Coronary artery (tissue), 2 donors: ENCODE measurements around the gene FAM222A.

Experiments used
- DNase-seq: peaks from one replicate; pipeline ENCODE4 v3.0.0-alpha.2; 2017; ENCODE audit warnings: low spot score
- H3K27ac ChIP-seq, 2 donors: fragments of 200-600 bp; sonication (generic); one replicate each; pipeline ENCODE4 v1.5.1; 2016 to 2019
- H3K4me3 ChIP-seq: fragments of 200-600 bp; sonication (generic); 2 replicates; pipeline ENCODE4 v1.5.1; 2016; ENCODE audit warnings: mild to moderate bottlenecking, moderate library complexity
- TF ChIP-seq, protein P1 (sequence below): fragments of 200-600 bp; sonication (generic); IDR thresholded peaks from one replicate; pipeline ENCODE4 v1.5.1; 2019; ENCODE audit warnings: antibody characterized with exemption

Gene FAM222A

DNA sequence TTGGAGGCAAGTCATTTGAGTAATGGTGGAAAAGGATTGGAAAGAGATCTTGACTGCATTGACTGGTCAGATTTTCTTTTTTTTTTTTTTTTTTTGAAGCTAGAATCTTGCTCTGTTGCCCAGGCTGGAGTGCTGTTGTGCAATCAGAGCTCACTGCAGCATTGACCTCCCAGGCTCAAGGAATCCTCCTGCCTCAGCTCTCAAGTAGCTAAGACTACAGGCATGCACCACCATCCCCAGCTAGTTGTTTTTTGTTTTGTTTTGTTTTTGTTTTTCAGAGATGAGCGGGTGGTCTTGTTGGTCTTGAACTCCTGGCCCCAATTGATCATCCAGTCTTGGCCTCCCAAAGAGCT lies 30.9 kb upstream of the FAM222A start:
- H3K4me3 ChIP-seq: no peak overlapping the region
- H3K27ac ChIP-seq: no peak overlapping the region
- TF ChIP-seq, protein P1, sequence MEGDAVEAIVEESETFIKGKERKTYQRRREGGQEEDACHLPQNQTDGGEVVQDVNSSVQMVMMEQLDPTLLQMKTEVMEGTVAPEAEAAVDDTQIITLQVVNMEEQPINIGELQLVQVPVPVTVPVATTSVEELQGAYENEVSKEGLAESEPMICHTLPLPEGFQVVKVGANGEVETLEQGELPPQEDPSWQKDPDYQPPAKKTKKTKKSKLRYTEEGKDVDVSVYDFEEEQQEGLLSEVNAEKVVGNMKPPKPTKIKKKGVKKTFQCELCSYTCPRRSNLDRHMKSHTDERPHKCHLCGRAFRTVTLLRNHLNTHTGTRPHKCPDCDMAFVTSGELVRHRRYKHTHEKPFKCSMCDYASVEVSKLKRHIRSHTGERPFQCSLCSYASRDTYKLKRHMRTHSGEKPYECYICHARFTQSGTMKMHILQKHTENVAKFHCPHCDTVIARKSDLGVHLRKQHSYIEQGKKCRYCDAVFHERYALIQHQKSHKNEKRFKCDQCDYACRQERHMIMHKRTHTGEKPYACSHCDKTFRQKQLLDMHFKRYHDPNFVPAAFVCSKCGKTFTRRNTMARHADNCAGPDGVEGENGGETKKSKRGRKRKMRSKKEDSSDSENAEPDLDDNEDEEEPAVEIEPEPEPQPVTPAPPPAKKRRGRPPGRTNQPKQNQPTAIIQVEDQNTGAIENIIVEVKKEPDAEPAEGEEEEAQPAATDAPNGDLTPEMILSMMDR: no peak
- DNase-seq: no peak

DNA sequence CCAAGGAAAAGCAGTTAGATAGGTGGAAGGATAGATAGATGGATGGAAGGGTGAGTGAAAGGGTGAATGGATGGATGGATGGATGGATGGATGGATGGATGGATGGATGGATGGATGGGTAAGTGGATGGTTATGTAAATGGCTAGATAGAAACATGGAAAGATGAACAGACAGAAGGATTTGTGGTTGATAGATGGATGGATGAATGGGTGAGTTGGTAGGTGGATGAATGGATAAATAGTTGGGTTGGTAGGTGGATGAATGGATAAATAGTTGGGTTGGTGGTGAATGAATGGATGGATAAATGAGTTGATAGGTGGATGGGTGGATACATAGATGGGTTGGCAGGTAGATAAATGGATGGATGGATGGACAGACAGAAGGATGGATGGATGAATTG lies 30.3 kb upstream of the FAM222A start:
- Histone ChIP-seq H3K27ac (no peak overlapping the region), H3K4me3 (no peak overlapping the region)
- TF ChIP-seq, protein P1: no peak
- DNase-seq: no peak

DNA sequence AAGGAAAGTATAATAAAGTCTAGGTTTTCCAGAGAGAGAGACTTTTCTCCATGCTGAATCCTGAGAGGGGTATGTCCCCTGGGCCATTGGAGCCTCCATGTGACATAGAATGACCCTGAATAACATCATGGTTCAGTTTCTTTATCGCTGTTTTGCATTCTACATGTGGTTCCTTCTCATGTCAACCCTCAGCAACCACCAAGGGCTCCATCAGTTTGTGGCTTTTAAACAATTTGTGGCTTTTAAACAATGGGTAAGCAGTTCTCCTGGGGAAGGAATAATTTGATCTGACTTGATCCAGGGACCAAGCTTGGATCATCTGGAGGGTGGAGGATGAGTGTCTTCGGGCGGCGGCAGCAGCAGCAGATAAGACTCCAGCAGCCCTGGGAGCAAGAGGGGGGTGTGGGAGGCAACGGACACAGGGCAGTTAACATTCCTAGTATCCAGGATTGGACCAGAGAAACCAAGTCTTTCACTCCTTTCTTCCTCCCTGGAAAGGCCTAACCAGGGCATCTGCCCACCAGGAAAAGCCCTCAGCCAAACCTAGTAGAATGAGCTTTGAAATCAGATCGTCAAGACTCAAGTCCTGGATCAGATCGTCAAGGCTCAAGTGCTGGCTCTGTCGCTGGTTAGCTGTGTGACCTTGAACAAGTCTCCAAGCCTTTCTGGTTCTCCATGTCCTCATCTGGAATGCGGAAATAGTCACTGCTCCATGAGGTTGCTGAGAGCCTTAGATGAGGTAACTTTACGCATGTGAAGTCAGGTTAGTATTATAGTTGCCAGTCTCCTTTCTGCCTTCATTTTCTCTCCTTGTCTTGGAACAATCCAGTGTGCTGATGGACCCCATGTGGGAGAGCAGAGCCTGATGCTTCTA lies 27.8 kb upstream of the FAM222A start:
- TF ChIP-seq, protein P1: no peak
- Histone ChIP-seq H3K27ac (no peak overlapping the region), H3K4me3 (no peak overlapping the region)
- DNase-seq: no peak

DNA sequence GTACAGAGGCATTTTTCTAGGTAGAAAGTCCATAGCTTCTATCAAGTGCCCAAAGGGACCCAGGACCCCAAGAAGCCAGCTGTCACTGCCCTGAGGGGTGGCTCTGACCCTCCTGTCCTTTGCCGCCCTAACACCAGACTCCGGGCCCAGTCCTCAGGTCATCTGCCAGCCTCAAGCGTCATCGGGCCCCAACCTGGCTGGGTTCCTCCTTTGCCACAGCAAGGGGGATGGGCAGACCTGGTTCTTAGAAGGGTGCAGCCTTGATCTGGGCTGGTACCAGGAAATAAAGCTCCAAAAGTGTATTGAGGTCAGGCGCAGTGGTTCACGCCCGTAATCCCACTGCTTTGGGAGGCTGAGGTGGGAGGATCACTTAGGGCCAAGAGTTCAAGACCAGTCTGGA lies 27.1 kb upstream of the FAM222A start:
- TF ChIP-seq, protein P1: no peak
- H3K4me3 ChIP-seq: no peak overlapping the region
- no peak overlapping the region for H3K27ac ChIP-seq
- DNase-seq: no peak

DNA sequence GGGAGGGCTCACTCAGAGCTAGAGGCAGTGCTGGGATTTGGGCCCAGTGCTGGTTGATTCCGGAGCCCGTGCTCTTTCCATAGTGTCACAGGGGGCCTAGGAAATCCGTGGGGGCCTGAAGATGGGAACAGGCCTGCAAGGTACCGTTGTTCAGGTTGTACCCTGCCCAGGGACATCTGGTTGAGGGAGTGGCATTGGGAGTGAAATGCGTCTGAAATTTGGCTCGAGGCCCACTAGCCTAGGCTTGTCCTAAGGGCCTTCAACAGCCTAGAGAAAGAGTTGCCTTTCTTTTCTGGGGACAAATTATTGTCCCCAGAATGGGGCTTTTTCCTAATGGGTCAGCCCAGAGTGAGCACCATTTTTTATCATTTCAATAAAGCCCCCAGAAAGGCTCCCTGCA lies 26.4 kb upstream of the FAM222A start:
- TF ChIP-seq, protein P1: no peak
- DNase-seq: no peak
- H3K4me3 ChIP-seq: no peak overlapping the region
- H3K27ac ChIP-seq: no peak overlapping the region

DNA sequence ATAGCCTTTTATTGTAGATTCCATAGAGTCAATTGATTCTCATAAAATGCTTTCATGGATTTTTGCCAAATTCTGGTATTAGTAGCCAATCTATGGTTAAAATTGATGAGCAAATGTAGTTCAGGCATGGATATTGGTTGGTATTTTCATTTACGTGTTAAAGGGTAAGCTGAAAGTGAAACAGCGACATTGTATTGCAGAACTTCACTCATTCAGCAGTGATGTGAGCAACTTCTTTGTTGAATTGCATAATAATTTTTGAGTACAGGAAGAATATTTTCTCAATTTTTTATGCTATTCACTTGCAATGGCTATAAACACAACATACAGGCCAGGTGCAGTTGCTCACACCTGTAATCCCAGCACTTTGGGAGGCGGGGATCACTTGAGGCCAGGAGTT lies 24.2 kb upstream of the FAM222A start:
- TF ChIP-seq, protein P1: no peak
- DNase-seq: no peak
- no peak overlapping the region for H3K4me3 ChIP-seq

DNA sequence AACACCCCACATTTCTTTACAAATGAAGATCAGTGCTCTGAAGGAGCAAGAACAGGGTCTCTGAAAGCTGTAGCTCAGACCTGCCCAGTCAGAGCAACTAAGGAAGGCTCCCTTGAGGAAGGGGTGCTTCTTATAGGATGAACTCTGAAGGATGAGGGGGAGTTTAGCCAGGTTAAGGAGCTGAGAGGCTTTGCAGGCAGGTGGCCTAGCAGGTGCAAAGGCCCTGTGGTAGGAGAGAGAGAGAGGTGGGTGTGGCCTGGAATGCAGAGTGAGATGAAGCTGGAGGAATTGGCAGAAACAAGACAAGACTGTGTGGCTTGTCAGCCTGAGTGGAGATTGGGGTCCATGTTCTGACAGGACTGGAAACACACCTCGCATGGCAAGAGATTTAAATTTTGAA lies 20.5 kb upstream of the FAM222A start:
- Histone ChIP-seq H3K27ac (no peak overlapping the region), H3K4me3 (no peak overlapping the region)
- TF ChIP-seq, protein P1: no peak
- no peak for DNase-seq

More for the DNA sequence above, 24.2 kb upstream of the FAM222A start:
- no peak overlapping the region for H3K27ac ChIP-seq
